GM12878 (cell line): ENCODE results near the gene MCF2L2. TPM values are rescaled to one million over a fixed set of nuclear protein-coding genes. Genes with fewer than 3 reads are reported as not detected.

Experiments
- ATAC-seq: fragments of 200-7000 bp; cut with Tn5 transposase; 3 replicates; pipeline ENCODE4 v1.9.1; 2020; ENCODE audit warnings: mild to moderate bottlenecking, moderate library complexity
- BruUV-seq: library from RNA; stranded (reverse); fragments of 400-500 nt; replicated peaks from 2 replicates; lab custom pipeline; 2021; lab: Mats Ljungman, UMichigan
- CTCF ChIA-PET: fragments of 300-600 bp; sonication (Branson Sonifier 250); formaldehyde crosslinking; extraction: SDS; loops from one replicate; lab custom pipeline; 2021; ENCODE audit warnings: inconsistent platforms; lab: Yijun Ruan, JAX
- POLR2A ChIA-PET: fragments of 350-600 bp; formaldehyde crosslinking; extraction: SDS; loops from one replicate; lab custom pipeline; 2021; ENCODE audit warnings: inconsistent platforms; lab: Charles Lee
- RAD21 ChIA-PET: fragments of 300-600 bp; sonication (Branson Sonifier 250); formaldehyde crosslinking; loops from one replicate; lab custom pipeline; 2023; ENCODE audit warnings: antibody characterized with exemption; ENCODE audit not compliant: unreplicated experiment; lab: Charles Lee
- SMC1A ChIA-PET: fragments of 300-600 bp; sonication (Branson Sonifier 250); formaldehyde crosslinking; loops from one replicate; lab custom pipeline; 2023; ENCODE audit not compliant: unreplicated experiment, uncharacterized antibody; lab: Charles Lee
- DNase-seq: peaks from one replicate; pipeline ENCODE4 v3.0.0-alpha.2; 2011; ENCODE audit warnings: low read depth, low spot score
- FAIRE-seq: peaks from 3 replicates; lab custom pipeline; 2011; peaks lifted over from hg19 to GRCh38; lab: Jason Lieb, UNC
- H2AFZ ChIP-seq: 2 replicates; pipeline ENCODE4 v1.6.0; 2011; ENCODE audit warnings: low read depth, low read length, control low read depth; ENCODE audit not compliant: control insufficient read depth
- H3K27ac ChIP-seq: 2 replicates; pipeline ENCODE4 v1.5.1; 2011; ENCODE audit warnings: control low read depth; ENCODE audit not compliant: control insufficient read depth, insufficient read depth
- H3K27me3 ChIP-seq, 2 experiments: replicated peaks in 1 of 2; 2 replicates each; pipeline versions ENCODE4 v1.6.0 to v1.6.1; 2011; ENCODE audit warnings: low read length in 1 of 2; ENCODE audit not compliant: control insufficient read depth in 2 of 2, insufficient read depth in 2 of 2
- H3K36me3 ChIP-seq, 2 experiments: 2 replicates each; pipeline ENCODE4 v1.5.1; 2011; ENCODE audit warnings: low read length in 1 of 2; ENCODE audit not compliant: control insufficient read depth in 2 of 2, insufficient read depth in 2 of 2
- H3K4me1 ChIP-seq: 2 replicates; pipeline ENCODE4 v1.6.1; 2011; ENCODE audit warnings: mild to moderate bottlenecking, low read length, moderate library complexity, mixed read lengths; ENCODE audit not compliant: control insufficient read depth, insufficient read depth
- H3K4me2 ChIP-seq: 2 replicates; pipeline ENCODE4 v1.6.0; 2011; ENCODE audit warnings: control low read depth; ENCODE audit not compliant: control insufficient read depth, insufficient read depth
- H3K4me3 ChIP-seq: fragments of 200-600 bp; sonication (generic); 2 replicates; pipeline ENCODE4 v1.5.1; 2016
- H3K79me2 ChIP-seq: 2 replicates; pipeline ENCODE4 v1.6.0; 2011; ENCODE audit warnings: low read length; ENCODE audit not compliant: control insufficient read depth, insufficient read depth
- H3K9ac ChIP-seq: 2 replicates; pipeline ENCODE4 v1.8.0; 2011; ENCODE audit warnings: low read length, control low read depth, mixed read lengths; ENCODE audit not compliant: control insufficient read depth, insufficient read depth
- H3K9me3 ChIP-seq: replicated peaks from 3 replicates; pipeline ENCODE4 v1.5.1; 2011; ENCODE audit warnings: mild to moderate bottlenecking, low read length; ENCODE audit not compliant: control insufficient read depth, insufficient read depth
- H4K20me1 ChIP-seq: 2 replicates; pipeline ENCODE4 v1.6.0; 2011; ENCODE audit not compliant: control insufficient read depth, insufficient read depth
- CBX5 ChIP-seq: sonication (generic); IDR thresholded peaks from 2 replicates; pipeline ENCODE4 v1.6.1; 2016; ENCODE audit warnings: low read depth, moderate library complexity, mild to moderate bottlenecking, inconsistent platforms
- DPF2 ChIP-seq: fragments of 450-650 bp; IDR thresholded peaks from 2 replicates; pipeline ENCODE4 v1.6.1; 2017; ENCODE audit warnings: mild to moderate bottlenecking
- IKZF2 ChIP-seq, 2 experiments: fragments of 450-650 bp; IDR thresholded peaks; 2 replicates each; pipeline ENCODE4 v1.6.1; 2017; ENCODE audit warnings: mild to moderate bottlenecking in 2 of 2, moderate library complexity in 2 of 2
- JUNB ChIP-seq: IDR thresholded peaks from 2 replicates; pipeline ENCODE4 v1.6.1; 2016; ENCODE audit warnings: antibody characterized with exemption, mild to moderate bottlenecking
- MAX ChIP-seq: IDR thresholded peaks from 2 replicates; pipeline ENCODE4 v1.6.1; 2012; ENCODE audit warnings: low read depth, low read length, improper control_type of control experiment
- NKRF ChIP-seq: fragments of 450-650 bp; conservative IDR thresholded peaks from 2 replicates; pipeline ENCODE4 v1.6.1; 2017; ENCODE audit warnings: mild to moderate bottlenecking, moderate library complexity
- RAD21 ChIP-seq: IDR thresholded peaks from 2 replicates; pipeline ENCODE4 v1.6.1; 2011; ENCODE audit warnings: mild to moderate bottlenecking, low read depth, low read length, moderate library complexity; ENCODE audit not compliant: insufficient read depth
- RCOR1 ChIP-seq: conservative IDR thresholded peaks from 2 replicates; pipeline ENCODE4 v1.6.1; 2012; ENCODE audit warnings: low read depth, low read length, improper control_type of control experiment
- RFX5 ChIP-seq: IDR thresholded peaks from 2 replicates; pipeline ENCODE4 v1.6.1; 2011; ENCODE audit warnings: low read depth, low read length, improper control_type of control experiment
- RUNX3 ChIP-seq: IDR thresholded peaks from 2 replicates; pipeline ENCODE4 v1.6.1; 2012; ENCODE audit warnings: low read length, inconsistent platforms
- SMC3 ChIP-seq: IDR thresholded peaks from 2 replicates; pipeline ENCODE4 v1.6.1; 2011; ENCODE audit warnings: low read length, improper control_type of control experiment, borderline replicate concordance
- STAT3 ChIP-seq: IDR thresholded peaks from 2 replicates; pipeline ENCODE4 v1.6.1; 2011; ENCODE audit warnings: low read depth, low read length, improper control_type of control experiment
- ZNF207 ChIP-seq: fragments of 450-650 bp; IDR thresholded peaks from 2 replicates; pipeline ENCODE4 v1.6.1; 2014; ENCODE audit warnings: antibody characterized with exemption, mild to moderate bottlenecking, borderline replicate concordance
- WGBS: methylation state at CpG from one replicate; pipeline ENCODE4 v1.1.6; 2016; ENCODE audit warnings: low lambda C conversion rate; ENCODE audit not compliant: insufficient replicate concordance, insufficient coverage; ENCODE audit errors: missing lambda C conversion rate; 5-methylcytosine and 5-hydroxymethylcytosine counted together
- in situ Hi-C: fragments of 300-500 bp; cut with MboI; formaldehyde crosslinking; loops from 9 replicates; pipeline ENCODE4 v1.14.3; 2018; ENCODE audit warnings: mixed read lengths
- intact Hi-C: fragments of 100-400 bp; cut with micrococcal nuclease; formaldehyde crosslinking; loops from one replicate; pipeline ENCODE4 v1.14.2; 2022; ENCODE audit not compliant: unreplicated experiment
- polyA plus RNA-seq, 11 experiments: library from polyadenylated mRNA; depleted of rRNA in 4 of 11; unstranded in 6 of 11; stranded (reverse) in 5 of 11; fragments of >200 nt; fragmentation: Nextera tagmentation in 4 of 11; fragmentation: Illumina TruSeq in 1 of 11; extraction: Ambion mirVana in 4 of 11; extraction: Trizol in 1 of 11; gene quantifications; 1 replicate in 1 of 11; 2 replicates in 10 of 11; pipeline versions ENCODE4 v1.2.1 to v1.2.3, GENCODE V29; 2011 to 2016; ENCODE audit warnings: inconsistent platforms in 2 of 11, missing spikeins in 2 of 11, low read depth in 1 of 11
- total RNA-seq, 4 experiments: library from RNA; depleted of rRNA in 3 of 4; stranded (reverse); fragments of >200 nt in 3 of 4; fragmentation: Illumina TruSeq in 1 of 4; extraction: Trizol in 1 of 4; gene quantifications; 2 replicates each; pipeline versions ENCODE4 v1.2.1 to v1.2.3, GENCODE V29; 2013 to 2021

Gene MCF2L2
- total and polyA plus RNA-seq, 10 of the 15 experiments (the other 5 are each of a cell fraction or from before 2014, with no cell fraction given) = 0.37 to 2.8 (median 1.4) TPM

GRCh38 chr3:183353421-183353820, 75.0 kb downstream of the MCF2L2 start:
- RAD21 ChIA-PET = no interaction called here
- ATAC-seq (no peak), DNase-seq (no peak), FAIRE-seq (no peak)
- H3K4me1 ChIP-seq = no peaks in the 10 kb centered on the region
- H4K20me1 ChIP-seq = no peaks in the 10 kb centered on the region
- intact Hi-C loops (no loop called here), in situ Hi-C loops (no loop called here)
- no peak overlapping the region for H3K9ac ChIP-seq
- no peak overlapping the region for H2AFZ ChIP-seq
- no peak overlapping the region for H3K4me3 ChIP-seq
- H3K9me3 ChIP-seq = no peaks in the 10 kb centered on the region
- H3K36me3 ChIP-seq = no peaks in the 10 kb centered on the region
- POLR2A ChIA-PET = no interaction called here
- no peaks in the 10 kb centered on the region for H3K79me2 ChIP-seq
- no TSS peak for BruUV-seq
- TF ChIP-seq JUNB (no peak), NKRF (no peak), RUNX3 (no peak), SMC3 (no peak), IKZF2 (IDR thresholded peaks at IDR 0.05) (no peak), CBX5 (no peak), STAT3 (no peak), RCOR1 (no peak), MAX (no peak), RFX5 (no peak), ZNF207 (no peak), DPF2 (no peak), RAD21 (no peak)
- H3K27me3 ChIP-seq = peaks cover 0 to 4% of the 10 kb centered on the region in 2 experiments; a peak in 1 of 4 replicates
- CTCF ChIA-PET = interaction anchor here (0.6 kb wide), 1 partner anchor 29 kb away, joined by 3 read pairs; no protein-coding TSS in a partner anchor
- SMC1A ChIA-PET = no interaction called here
- no peak overlapping the region for H3K27ac ChIP-seq
- H3K4me2 ChIP-seq = no peak overlapping the region
- WGBS = 51% methylated on average over 7 of the region's 7 CpGs
